ENCODE measurements around the gene CELF5.
"Not testable (repeated sequence)": the region's sequence is repeated elsewhere in the genome, so short reads cannot be mapped to it uniquely, and the experiment has no call there.

The CELF5 gene

GRCh38 chr19:3275583-3276340 lies 51.3 kb downstream of the CELF5 start:
- DNase-seq = peak; percentile 91

GRCh38 chr19:3276341-3276799 lies 51.9 kb downstream of the CELF5 start:
- peak; percentile 30 for DNase-seq

GRCh38 chr19:3277649-3278048 lies 53.2 kb downstream of the CELF5 start:
- no peak for DNase-seq

GRCh38 chr19:3278294-3278693 lies 53.8 kb downstream of the CELF5 start:
- no peak for DNase-seq

GRCh38 chr19:3278749-3279148 lies 54.3 kb downstream of the CELF5 start:
- no peak for DNase-seq

- no peak for DNase-seq
Observed at GRCh38 chr19:3279306-3279705, 54.8 kb downstream of the CELF5 start.

- no peak for DNase-seq
Observed at GRCh38 chr19:3281026-3281425, 56.6 kb downstream of the CELF5 start.

GRCh38 chr19:3282155-3282554 lies 57.7 kb downstream of the CELF5 start:
- no peak for DNase-seq

- DNase-seq = no peak
Observed at GRCh38 chr19:3282564-3282963, 58.1 kb downstream of the CELF5 start.

- DNase-seq = no peak
Observed at GRCh38 chr19:3283246-3283751, 58.8 kb downstream of the CELF5 start.

- DNase-seq = no peak
Observed at GRCh38 chr19:3283886-3284657, 59.6 kb downstream of the CELF5 start.

- DNase-seq = peak; percentile 56
Observed at GRCh38 chr19:3284759-3285646, 60.5 kb downstream of the CELF5 start.

GRCh38 chr19:3285647-3286176 lies 61.3 kb downstream of the CELF5 start:
- DNase-seq = peak; percentile 47

GRCh38 chr19:3287814-3288213 lies 63.4 kb downstream of the CELF5 start:
- no peak for DNase-seq

- DNase-seq = not testable (repeated sequence)
Observed at GRCh38 chr19:3288437-3288836, 64.0 kb downstream of the CELF5 start.

GRCh38 chr19:3289971-3290569 lies 65.6 kb downstream of the CELF5 start:
- no peak for DNase-seq

GRCh38 chr19:3290858-3291257 lies 66.4 kb downstream of the CELF5 start:
- DNase-seq = not testable (repeated sequence)

GRCh38 chr19:3291644-3292043 lies 67.2 kb downstream of the CELF5 start:
- no peak for DNase-seq

- no peak for DNase-seq
Observed at GRCh38 chr19:3292958-3293529, 68.6 kb downstream of the CELF5 start.

- no peak for DNase-seq
Observed at GRCh38 chr19:3293560-3293959, 69.1 kb downstream of the CELF5 start.

- no peak for DNase-seq
Observed at GRCh38 chr19:3294080-3294850, 69.8 kb downstream of the CELF5 start.

All from stimulated activated CD4-positive, alpha-beta T cell treated with anti-CD3 and anti-CD28 coated beads, Interleukin-12 subunit alpha, Interleukin-12 subunit beta, amount 100 ng/mL, for 4 hours (primary cell).